Testis (tissue), 3 donors: ENCODE data around the gene LRRC8A. TPM values are rescaled to one million over a fixed set of nuclear protein-coding genes. Genes with fewer than 3 reads are reported as not detected.
"Not testable (repeated sequence)": the region's sequence is repeated elsewhere in the genome, so short reads cannot be mapped to it uniquely, and the experiment has no call there.

Experiments
- DNase-seq: peaks from one replicate; pipeline ENCODE4 v3.0.0-alpha.2; 2019
- H3K27ac ChIP-seq, 2 donors: fragments of 200-600 bp; sonication (generic); one replicate each; pipeline ENCODE4 v1.5.1; 2019
- H3K27me3 ChIP-seq: fragments of 200-600 bp; sonication (generic); one replicate; pipeline ENCODE4 v1.5.1; 2019
- H3K36me3 ChIP-seq: fragments of 200-600 bp; sonication (generic); one replicate; pipeline ENCODE4 v1.5.1; 2017; ENCODE audit warnings: low read depth; ENCODE audit errors: missing control alignments
- H3K4me1 ChIP-seq: fragments of 200-600 bp; sonication (generic); one replicate; pipeline ENCODE4 v1.5.1; 2019
- H3K4me3 ChIP-seq, 2 donors: fragments of 200-600 bp; sonication (generic); one replicate each; pipeline ENCODE4 v1.5.1; 2017 to 2019
- H3K9me3 ChIP-seq: fragments of 200-600 bp; sonication (generic); one replicate; pipeline ENCODE4 v1.5.1; 2017
- CTCF ChIP-seq, 3 experiments: fragments of 450-650 bp in 2 of 3; fragments of 200-600 bp in 1 of 3; sonication (generic) in 1 of 3; IDR thresholded peaks; one replicate each; pipeline ENCODE4 v1.5.1; 2016 to 2019; ENCODE audit warnings: antibody characterized with exemption in 3 of 3, mild to moderate bottlenecking in 2 of 3, moderate library complexity in 1 of 3
- POLR2A ChIP-seq: fragments of 450-650 bp; IDR thresholded peaks from one replicate; pipeline ENCODE4 v1.6.1; 2017; ENCODE audit warnings: antibody characterized with exemption, mild to moderate bottlenecking, moderate library complexity
- WGBS, 2 donors: methylation state at CpG; one replicate each; pipeline ENCODE4 v1.1.5; 2018; 5-methylcytosine and 5-hydroxymethylcytosine counted together
- intact Hi-C: fragments of 100-400 bp; cut with DNase I; formaldehyde crosslinking; loops from one replicate; pipeline ENCODE4 v1.15.1; 2023; ENCODE audit warnings: low total_unique reads
- polyA plus RNA-seq: library from polyadenylated mRNA; stranded (reverse); fragments of 350-450 nt; fragmentation: Illumina TruSeq; extraction: RNeasy Lipid Tissue Mini Kit (QIAGEN cat#74804); gene quantifications from one replicate; pipeline ENCODE4 v1.2.3, GENCODE V29; 2014; ENCODE audit warnings: low read depth, low replicate concordance; ENCODE audit not compliant: insufficient read depth
- total RNA-seq, 2 donors: library from RNA; depleted of rRNA; stranded (reverse); fragments of >200 nt; gene quantifications; one replicate each; pipeline ENCODE4 v1.2.3, GENCODE V29; 2016

Gene LRRC8A
- total and polyA plus RNA-seq, 3 donors from 2014 or later: 30.9 to 61.3 (median 54.3) TPM

DNA sequence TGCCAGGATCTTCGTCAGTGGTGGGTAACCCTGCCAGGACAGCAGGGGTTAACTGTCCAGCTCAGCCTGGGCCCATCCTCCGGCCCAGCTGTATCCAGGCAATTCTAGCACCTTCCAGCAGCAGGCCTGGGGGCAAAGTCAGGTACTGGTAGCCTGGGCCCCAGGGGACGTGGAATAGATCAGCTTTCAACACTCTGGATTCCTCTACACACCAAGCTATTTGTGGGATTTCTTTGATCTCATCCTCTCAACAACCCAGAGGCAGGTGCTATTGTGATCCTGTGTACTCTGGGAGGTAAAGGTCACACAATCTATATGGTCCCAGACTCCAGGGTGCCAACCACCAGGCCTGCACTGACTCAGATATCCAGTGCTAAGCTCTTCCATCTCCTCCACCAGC is 43.6 kb upstream of the LRRC8A start:
- H3K36me3 ChIP-seq: no peaks in the 10 kb centered on the region
- no peak overlapping the region for H3K27ac ChIP-seq
- H3K4me3 ChIP-seq: no peak overlapping the region
- intact Hi-C loops: no loop called here
- no peaks in the 10 kb centered on the region for H3K27me3 ChIP-seq
- no peaks in the 10 kb centered on the region for H3K9me3 ChIP-seq
- H3K4me1 ChIP-seq: no peaks in the 10 kb centered on the region
- TF ChIP-seq POLR2A (no peak), CTCF (IDR thresholded peaks at IDR 0.05) (no peak)
- WGBS, 2 donors: 79 to 100% methylated on average over 3 of the region's 3 CpGs
- DNase-seq: no peak

GRCh38 chr9:128840524-128840923 is 41.4 kb upstream of the LRRC8A start:
- Histone ChIP-seq H3K27me3 (no peaks in the 10 kb centered on the region), H3K4me3 (no peak overlapping the region), H3K4me1 (no peaks in the 10 kb centered on the region), H3K36me3 (no peaks in the 10 kb centered on the region), H3K27ac (no peak overlapping the region), H3K9me3 (no peaks in the 10 kb centered on the region)
- 92 to 97% methylated on average over 1 of the region's 1 CpG for WGBS, 2 donors
- intact Hi-C loops: no loop called here
- no peak for DNase-seq
- TF ChIP-seq CTCF (IDR thresholded peaks at IDR 0.05): no peak
- TF ChIP-seq POLR2A: no peak

DNA sequence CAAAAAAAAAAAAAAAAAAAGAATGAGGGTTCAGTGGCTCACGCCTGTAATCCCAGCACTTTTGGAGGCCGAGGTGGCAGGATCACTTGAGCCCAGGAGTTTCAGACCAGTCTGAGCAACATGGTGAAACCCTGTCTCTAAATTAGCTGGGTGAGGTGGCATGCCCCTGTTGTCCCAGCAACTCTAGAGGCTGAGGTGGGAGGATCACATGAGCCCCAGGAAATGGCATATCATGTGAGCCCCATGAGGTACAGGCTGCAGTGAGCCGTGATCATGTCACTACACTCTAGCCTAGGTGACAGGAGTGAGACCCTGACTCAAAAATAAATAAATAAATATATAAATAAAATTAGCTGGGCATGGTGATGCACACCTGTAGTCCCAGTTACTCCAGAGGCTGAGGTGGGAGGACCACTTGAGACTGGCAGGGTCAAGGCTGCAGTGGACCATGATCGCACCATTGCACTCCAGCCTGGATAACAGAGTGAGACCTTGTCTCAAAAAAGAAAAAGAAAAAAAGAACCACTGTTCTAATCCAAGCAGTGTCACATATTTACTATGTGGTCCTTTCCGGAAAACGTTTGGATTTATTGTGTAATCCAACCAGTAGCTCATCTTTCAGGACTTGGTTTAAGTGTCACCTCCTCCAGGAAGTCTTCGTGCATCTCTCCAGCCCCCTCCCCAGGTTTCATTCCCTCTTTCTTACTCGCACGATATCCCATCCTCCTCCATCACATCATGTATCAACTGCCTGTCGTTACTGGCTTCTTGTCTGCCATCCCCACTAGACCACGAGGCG is 40.0 kb upstream of the LRRC8A start:
- Histone ChIP-seq H3K36me3 (no peaks in the 10 kb centered on the region), H3K9me3 (no peaks in the 10 kb centered on the region), H3K27me3 (no peaks in the 10 kb centered on the region), H3K27ac (no peak overlapping the region), H3K4me1 (no peaks in the 10 kb centered on the region), H3K4me3 (no peak overlapping the region)
- TF ChIP-seq POLR2A (no peak), CTCF (IDR thresholded peaks at IDR 0.05) (no peak)
- intact Hi-C loops: no loop called here
- DNase-seq: no peak
- 90 to 91% methylated on average over 12 of the region's 12 CpGs for WGBS, 2 donors

DNA sequence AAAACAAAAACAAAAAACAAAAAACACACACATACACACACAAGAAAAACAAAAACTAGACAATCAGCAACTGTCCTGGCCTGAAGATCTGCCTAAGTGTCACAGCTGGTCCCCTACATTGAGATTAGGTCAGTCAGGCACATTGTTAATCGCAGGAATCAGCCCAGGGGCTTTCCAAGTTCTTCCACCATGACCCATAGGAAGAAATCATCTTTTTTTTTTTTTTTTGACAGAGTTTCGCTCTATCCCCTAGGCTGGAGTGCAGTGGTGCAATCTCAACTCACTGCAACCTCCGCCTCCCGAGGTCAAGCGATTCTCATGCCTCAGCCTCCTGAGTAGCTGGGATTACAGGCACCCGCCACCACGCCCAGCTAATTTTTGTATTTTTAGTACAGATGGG is 38.8 kb upstream of the LRRC8A start:
- intact Hi-C loops, H3K9me3 ChIP-seq, H3K27ac ChIP-seq, H3K27me3 ChIP-seq, H3K4me1 ChIP-seq, H3K4me3 ChIP-seq, DNase-seq, H3K36me3 ChIP-seq: not testable (repeated sequence)
- WGBS, 2 donors: 94 to 95% methylated on average over 7 of the region's 7 CpGs

DNA sequence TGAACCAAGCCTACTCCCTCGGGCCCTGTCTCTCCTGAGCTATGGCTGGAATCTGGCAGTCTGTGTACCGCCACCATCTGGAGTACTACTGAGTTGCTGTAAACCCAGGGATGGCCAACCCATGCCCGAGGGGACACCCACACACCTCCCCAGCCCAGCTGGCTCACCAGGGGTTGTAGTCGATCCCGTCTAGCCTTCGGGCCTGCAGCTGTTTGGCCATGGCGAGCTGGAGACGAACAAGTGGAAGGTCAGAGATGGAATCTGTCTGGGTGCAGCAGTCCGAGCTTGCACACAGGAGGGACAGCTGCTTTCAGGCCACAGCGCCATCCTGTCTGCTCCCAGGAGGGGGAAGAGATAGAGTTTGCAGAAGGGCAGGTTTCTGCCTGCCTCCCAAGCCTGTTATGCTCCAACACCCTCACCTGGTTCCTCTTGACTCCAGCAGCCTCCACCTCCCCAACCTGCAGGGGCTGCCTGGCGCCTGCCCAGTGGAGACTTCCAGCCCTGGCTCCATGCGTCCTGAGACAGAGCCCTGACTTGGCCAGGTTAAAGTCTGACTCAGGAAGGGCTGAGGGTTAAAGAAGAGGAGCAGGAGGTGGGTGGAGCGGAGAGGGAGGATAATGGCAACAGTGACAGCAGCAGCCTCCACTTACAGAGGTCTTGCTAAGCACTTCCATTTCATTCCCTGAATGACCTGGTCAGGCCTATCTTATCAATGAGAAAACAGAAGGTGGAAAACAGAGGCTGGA is 36.6 kb upstream of the LRRC8A start:
- no peaks in the 10 kb centered on the region for H3K9me3 ChIP-seq
- H3K4me3 ChIP-seq: no peak overlapping the region
- no peaks in the 10 kb centered on the region for H3K36me3 ChIP-seq
- no peaks in the 10 kb centered on the region for H3K27me3 ChIP-seq
- H3K4me1 ChIP-seq: no peaks in the 10 kb centered on the region
- H3K27ac ChIP-seq: no peak overlapping the region
- WGBS, 2 donors: 68 to 77% methylated on average over 5 to 13 of the region's 13 CpGs
- no peak for DNase-seq
- intact Hi-C loops: no loop called here
- TF ChIP-seq CTCF (IDR thresholded peaks at IDR 0.05) (no peak), POLR2A (no peak)
